HEK293 (cell line): Measurements from ENCODE around the gene HOTAIR.

ENCODE experiments used
- IKZF3 ChIP-seq: fragments of 450-650 bp; IDR thresholded peaks from 2 replicates; pipeline ENCODE4 v1.5.0; 2018; ENCODE audit warnings: missing biosample characterization, mild to moderate bottlenecking, missing genetic modification characterization, moderate library complexity
- MZF1 ChIP-seq: fragments of 450-650 bp; formaldehyde crosslinking; IDR thresholded peaks from 2 replicates; pipeline ENCODE4 v1.5.1; 2017; ENCODE audit warnings: missing biosample characterization, missing genetic modification characterization, borderline replicate concordance
- OSR2 ChIP-seq: fragments of 450-650 bp; formaldehyde crosslinking; IDR thresholded peaks from 2 replicates; pipeline ENCODE4 v1.5.1; 2016; ENCODE audit warnings: missing biosample characterization, missing genetic modification characterization
- SP2 ChIP-seq: fragments of 450-650 bp; formaldehyde crosslinking; IDR thresholded peaks from 2 replicates; pipeline ENCODE4 v1.5.1; 2016; ENCODE audit warnings: missing biosample characterization, missing genetic modification characterization
- ZFHX2 ChIP-seq: fragments of 450-650 bp; formaldehyde crosslinking; conservative IDR thresholded peaks from 2 replicates; pipeline ENCODE4 v1.5.1; 2016; ENCODE audit warnings: missing biosample characterization, missing genetic modification characterization
- ZFP41 ChIP-seq: fragments of 450-650 bp; formaldehyde crosslinking; IDR thresholded peaks from 2 replicates; pipeline ENCODE4 v1.5.1; 2016; ENCODE audit warnings: missing biosample characterization, missing genetic modification characterization, borderline replicate concordance
- ZIC2 ChIP-seq: fragments of 450-650 bp; formaldehyde crosslinking; IDR thresholded peaks from 2 replicates; pipeline ENCODE4 v1.5.1; 2016; ENCODE audit warnings: missing biosample characterization, missing genetic modification characterization
- ZNF138 ChIP-seq: fragments of 450-650 bp; formaldehyde crosslinking; IDR thresholded peaks from 2 replicates; pipeline ENCODE4 v1.5.1; 2016; ENCODE audit warnings: missing biosample characterization, missing genetic modification characterization, borderline replicate concordance
- ZNF324 ChIP-seq: fragments of 450-650 bp; formaldehyde crosslinking; IDR thresholded peaks from 2 replicates; pipeline ENCODE4 v1.5.1; 2016; ENCODE audit warnings: missing biosample characterization, missing genetic modification characterization
- ZNF366 ChIP-seq: fragments of 450-650 bp; formaldehyde crosslinking; conservative IDR thresholded peaks from 2 replicates; pipeline ENCODE4 v1.5.1; 2016; ENCODE audit warnings: missing biosample characterization, missing genetic modification characterization
- ZNF501 ChIP-seq: fragments of 450-650 bp; formaldehyde crosslinking; IDR thresholded peaks from 2 replicates; pipeline ENCODE4 v1.5.1; 2016; ENCODE audit warnings: missing biosample characterization, missing genetic modification characterization
- ZNF530 ChIP-seq: fragments of 450-650 bp; formaldehyde crosslinking; IDR thresholded peaks from 2 replicates; pipeline ENCODE4 v1.5.1; 2016; ENCODE audit warnings: low read depth, missing biosample characterization, missing genetic modification characterization
- ZNF596 ChIP-seq: fragments of 450-650 bp; IDR thresholded peaks from 2 replicates; pipeline ENCODE4 v1.5.0; 2018; ENCODE audit warnings: missing biosample characterization, mild to moderate bottlenecking, missing genetic modification characterization, moderate library complexity
- ZNF843 ChIP-seq: fragments of 450-650 bp; formaldehyde crosslinking; IDR thresholded peaks from 2 replicates; pipeline ENCODE4 v1.5.1; 2016; ENCODE audit warnings: missing biosample characterization, missing genetic modification characterization
- TF ChIP-seq, protein P1 (sequence below): fragments of 450-650 bp; formaldehyde crosslinking; IDR thresholded peaks from 2 replicates; pipeline ENCODE4 v1.5.1; 2016; ENCODE audit warnings: missing biosample characterization, missing genetic modification characterization
- TF ChIP-seq, protein P2 (sequence below): fragments of 450-650 bp; IDR thresholded peaks from 2 replicates; pipeline ENCODE4 v1.5.1; 2018; ENCODE audit warnings: missing biosample characterization, mild to moderate bottlenecking, missing genetic modification characterization
- TF ChIP-seq, protein P3 (sequence below): fragments of 450-650 bp; formaldehyde crosslinking; IDR thresholded peaks from 2 replicates; pipeline ENCODE4 v1.5.1; 2016; ENCODE audit warnings: missing biosample characterization, missing genetic modification characterization
- TF ChIP-seq, protein P4 (sequence below): fragments of 450-650 bp; formaldehyde crosslinking; IDR thresholded peaks from 2 replicates; pipeline ENCODE4 v1.5.1; 2016; ENCODE audit warnings: missing biosample characterization, missing genetic modification characterization

Gene HOTAIR

DNA sequence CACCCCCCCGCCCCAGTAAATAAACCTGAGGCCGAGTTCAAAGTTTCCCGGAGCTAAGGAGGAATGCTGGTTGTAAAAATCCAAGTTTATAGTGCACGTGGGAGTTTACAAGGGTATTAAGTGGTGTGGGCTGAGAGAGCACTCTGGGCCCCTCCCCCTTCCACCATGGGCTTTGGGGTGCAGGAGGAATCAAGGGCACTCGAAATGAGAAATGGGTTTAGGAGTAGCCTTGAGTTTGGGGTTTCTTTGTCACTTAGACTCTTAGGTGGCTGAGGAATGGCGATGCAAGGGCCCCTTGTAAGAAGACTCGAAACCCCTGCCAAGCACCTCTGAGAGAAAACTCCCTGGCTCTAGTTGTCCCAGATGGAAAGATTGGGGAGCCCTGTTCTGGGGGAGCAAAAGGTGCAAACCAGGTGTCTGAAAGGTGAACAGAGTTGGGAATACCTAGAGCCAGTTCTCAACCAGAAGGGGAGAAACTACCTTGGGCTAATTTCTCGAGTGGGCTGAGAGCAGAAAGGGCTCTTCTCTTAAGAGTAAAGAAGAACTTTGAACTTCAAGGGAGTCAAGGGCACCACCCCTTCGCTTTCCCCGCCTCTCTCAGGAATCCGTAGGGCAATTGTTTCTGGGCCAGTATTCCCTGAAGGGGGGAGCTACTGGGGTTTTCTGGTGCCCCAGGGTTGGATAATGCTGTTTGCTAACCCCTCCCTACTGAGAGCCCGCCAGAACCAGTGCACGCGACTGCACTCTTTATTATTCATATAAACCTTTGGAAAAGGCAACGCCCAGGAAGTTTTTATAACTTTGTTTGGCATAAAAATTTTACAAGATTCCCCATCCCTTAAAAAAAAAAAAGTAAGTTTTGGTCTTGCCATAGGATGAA lies 4.0 kb upstream of the HOTAIR start (continued):
- TF ChIP-seq ZNF366 (tag by site-specific recombination) (0 out of 2 replicates have a peak, but pooled peaks have one; percentile 8), OSR2 (peak; percentile 80), ZFP41 (tag by site-specific recombination) (no peak), ZFHX2 (tag by site-specific recombination) (peak; percentile 92), ZIC2 (tag by site-specific recombination) (peak; percentile 4; the same call in 1 of the 2 replicates), ZNF596 (tag by site-specific recombination) (peak; percentile 16; the same call in 1 of the 2 replicates), MZF1 (tag by site-specific recombination) (peak; percentile 91), ZNF501 (tag by site-specific recombination) (no peak), ZNF138 (tag by site-specific recombination) (no peak), SP2 (tag by site-specific recombination) (peak; percentile 58), IKZF3 (tag by site-specific recombination) (peak; percentile 55), ZNF843 (tag by site-specific recombination) (peak; percentile 57), ZNF324 (tag by site-specific recombination) (no peak), ZNF530 (tag by site-specific recombination) (no peak)
- TF ChIP-seq, protein P1, sequence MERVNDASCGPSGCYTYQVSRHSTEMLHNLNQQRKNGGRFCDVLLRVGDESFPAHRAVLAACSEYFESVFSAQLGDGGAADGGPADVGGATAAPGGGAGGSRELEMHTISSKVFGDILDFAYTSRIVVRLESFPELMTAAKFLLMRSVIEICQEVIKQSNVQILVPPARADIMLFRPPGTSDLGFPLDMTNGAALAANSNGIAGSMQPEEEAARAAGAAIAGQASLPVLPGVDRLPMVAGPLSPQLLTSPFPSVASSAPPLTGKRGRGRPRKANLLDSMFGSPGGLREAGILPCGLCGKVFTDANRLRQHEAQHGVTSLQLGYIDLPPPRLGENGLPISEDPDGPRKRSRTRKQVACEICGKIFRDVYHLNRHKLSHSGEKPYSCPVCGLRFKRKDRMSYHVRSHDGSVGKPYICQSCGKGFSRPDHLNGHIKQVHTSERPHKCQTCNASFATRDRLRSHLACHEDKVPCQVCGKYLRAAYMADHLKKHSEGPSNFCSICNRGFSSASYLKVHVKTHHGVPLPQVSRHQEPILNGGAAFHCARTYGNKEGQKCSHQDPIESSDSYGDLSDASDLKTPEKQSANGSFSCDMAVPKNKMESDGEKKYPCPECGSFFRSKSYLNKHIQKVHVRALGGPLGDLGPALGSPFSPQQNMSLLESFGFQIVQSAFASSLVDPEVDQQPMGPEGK: peak; percentile 45
- TF ChIP-seq, protein P2, sequence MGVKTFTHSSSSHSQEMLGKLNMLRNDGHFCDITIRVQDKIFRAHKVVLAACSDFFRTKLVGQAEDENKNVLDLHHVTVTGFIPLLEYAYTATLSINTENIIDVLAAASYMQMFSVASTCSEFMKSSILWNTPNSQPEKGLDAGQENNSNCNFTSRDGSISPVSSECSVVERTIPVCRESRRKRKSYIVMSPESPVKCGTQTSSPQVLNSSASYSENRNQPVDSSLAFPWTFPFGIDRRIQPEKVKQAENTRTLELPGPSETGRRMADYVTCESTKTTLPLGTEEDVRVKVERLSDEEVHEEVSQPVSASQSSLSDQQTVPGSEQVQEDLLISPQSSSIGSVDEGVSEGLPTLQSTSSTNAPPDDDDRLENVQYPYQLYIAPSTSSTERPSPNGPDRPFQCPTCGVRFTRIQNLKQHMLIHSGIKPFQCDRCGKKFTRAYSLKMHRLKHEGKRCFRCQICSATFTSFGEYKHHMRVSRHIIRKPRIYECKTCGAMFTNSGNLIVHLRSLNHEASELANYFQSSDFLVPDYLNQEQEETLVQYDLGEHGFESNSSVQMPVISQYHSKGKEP: 0 out of 2 replicates have a peak, but pooled peaks have one; percentile 7
- TF ChIP-seq, protein P3, sequence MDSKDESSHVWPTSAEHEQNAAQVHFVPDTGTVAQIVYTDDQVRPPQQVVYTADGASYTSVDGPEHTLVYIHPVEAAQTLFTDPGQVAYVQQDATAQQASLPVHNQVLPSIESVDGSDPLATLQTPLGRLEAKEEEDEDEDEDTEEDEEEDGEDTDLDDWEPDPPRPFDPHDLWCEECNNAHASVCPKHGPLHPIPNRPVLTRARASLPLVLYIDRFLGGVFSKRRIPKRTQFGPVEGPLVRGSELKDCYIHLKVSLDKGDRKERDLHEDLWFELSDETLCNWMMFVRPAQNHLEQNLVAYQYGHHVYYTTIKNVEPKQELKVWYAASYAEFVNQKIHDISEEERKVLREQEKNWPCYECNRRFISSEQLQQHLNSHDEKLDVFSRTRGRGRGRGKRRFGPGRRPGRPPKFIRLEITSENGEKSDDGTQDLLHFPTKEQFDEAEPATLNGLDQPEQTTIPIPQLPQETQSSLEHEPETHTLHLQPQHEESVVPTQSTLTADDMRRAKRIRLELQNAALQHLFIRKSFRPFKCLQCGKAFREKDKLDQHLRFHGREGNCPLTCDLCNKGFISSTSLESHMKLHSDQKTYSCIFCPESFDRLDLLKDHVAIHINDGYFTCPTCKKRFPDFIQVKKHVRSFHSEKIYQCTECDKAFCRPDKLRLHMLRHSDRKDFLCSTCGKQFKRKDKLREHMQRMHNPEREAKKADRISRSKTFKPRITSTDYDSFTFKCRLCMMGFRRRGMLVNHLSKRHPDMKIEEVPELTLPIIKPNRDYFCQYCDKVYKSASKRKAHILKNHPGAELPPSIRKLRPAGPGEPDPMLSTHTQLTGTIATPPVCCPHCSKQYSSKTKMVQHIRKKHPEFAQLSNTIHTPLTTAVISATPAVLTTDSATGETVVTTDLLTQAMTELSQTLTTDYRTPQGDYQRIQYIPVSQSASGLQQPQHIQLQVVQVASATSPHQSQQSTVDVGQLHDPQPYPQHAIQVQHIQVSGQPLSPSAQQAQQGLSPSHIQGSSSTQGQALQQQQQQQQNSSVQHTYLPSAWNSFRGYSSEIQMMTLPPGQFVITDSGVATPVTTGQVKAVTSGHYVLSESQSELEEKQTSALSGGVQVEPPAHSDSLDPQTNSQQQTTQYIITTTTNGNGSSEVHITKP: peak; percentile 60
- TF ChIP-seq, protein P4, sequence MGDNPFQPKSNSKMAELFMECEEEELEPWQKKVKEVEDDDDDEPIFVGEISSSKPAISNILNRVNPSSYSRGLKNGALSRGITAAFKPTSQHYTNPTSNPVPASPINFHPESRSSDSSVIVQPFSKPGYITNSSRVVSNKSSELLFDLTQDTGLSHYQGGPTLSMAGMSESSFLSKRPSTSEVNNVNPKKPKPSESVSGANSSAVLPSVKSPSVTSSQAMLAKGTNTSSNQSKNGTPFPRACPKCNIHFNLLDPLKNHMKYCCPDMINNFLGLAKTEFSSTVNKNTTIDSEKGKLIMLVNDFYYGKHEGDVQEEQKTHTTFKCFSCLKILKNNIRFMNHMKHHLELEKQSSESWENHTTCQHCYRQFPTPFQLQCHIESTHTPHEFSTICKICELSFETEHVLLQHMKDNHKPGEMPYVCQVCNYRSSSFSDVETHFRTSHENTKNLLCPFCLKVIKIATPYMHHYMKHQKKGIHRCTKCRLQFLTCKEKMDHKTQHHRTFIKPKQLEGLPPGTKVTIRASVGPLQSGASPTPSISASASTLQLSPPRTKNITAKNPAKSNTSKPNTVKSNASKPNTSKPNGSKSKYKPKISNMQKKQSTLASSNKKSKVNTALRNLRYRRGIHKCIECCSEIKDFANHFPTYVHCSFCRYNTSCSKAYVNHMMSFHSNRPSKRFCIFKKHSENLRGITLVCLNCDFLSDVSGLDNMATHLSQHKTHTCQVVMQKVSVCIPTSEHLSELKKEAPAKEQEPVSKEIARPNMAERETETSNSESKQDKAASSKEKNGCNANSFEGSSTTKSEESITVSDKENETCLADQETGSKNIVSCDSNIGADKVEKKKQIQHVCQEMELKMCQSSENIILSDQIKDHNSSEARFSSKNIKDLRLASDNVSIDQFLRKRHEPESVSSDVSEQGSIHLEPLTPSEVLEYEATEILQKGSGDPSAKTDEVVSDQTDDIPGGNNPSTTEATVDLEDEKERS (tag by site-specific recombination): no peak
- TF ChIP-seq, all 188 proteins: peak for 38
